ENCODE measurements around the gene DOCK3. TPM values are rescaled to one million over a fixed set of nuclear protein-coding genes. Genes with fewer than 3 reads are reported as not detected.
"Not testable (repeated sequence)": the region's sequence is repeated elsewhere in the genome, so short reads cannot be mapped to it uniquely, and the experiment has no call there.

DOCK3 gene
- total RNA-seq, 2 experiments from 2014 or later: 0.93 to 1.1 TPM

DNA sequence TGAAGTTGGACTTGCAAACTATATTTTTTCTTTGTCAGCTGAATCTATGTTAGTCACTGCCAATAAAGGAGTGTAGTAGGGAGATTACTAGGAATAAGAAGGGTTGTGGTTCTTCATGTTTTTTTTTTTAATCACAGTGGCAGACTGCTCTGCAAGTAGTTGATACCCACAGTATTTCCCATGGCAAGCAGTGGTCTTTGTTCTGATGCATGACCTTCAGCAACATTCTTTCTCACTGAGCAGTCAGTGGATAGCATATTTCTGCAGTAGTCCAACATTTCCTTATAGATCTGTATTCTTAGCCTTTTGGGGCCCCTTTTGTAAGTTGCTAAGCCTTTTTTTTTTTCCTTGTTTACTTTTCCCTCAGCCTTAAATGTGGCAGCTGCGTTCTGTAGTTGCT is 151.1 kb downstream of the DOCK3 start:
- H3K36me3 Mint-ChIP-seq (ENCODE audit: low read depth): no peaks in the 10 kb centered on the region
- H3K4me1 Mint-ChIP-seq (ENCODE audit: low read depth): no peaks in the 10 kb centered on the region
- Histone ChIP-seq H3K27ac (ENCODE audit: low read depth in 1 of 2, low read length in 2 of 2) (no peak overlapping the region), H3K4me1 (ENCODE audit: insufficient read depth, low read length) (no peaks in the 10 kb centered on the region), H3K9me3 (ENCODE audit: control insufficient read depth in 1 of 2, insufficient read depth in 1 of 2, low read length in 2 of 2) (peaks cover 0 to 4% of the 10 kb centered on the region in 2 experiments), H3K27me3 (ENCODE audit: control insufficient read depth in 1 of 2, insufficient read depth in 2 of 2, low read length in 2 of 2) (no peaks in the 10 kb centered on the region), H3K4me3 (ENCODE audit: low read length) (no peak overlapping the region), H3K36me3 (ENCODE audit: insufficient read depth, low read length) (no peaks in the 10 kb centered on the region)
- H3K27me3 Mint-ChIP-seq: peaks cover 6% of the 10 kb centered on the region
- CTCF ChIA-PET: no interaction called here
- H3K27ac Mint-ChIP-seq: no peak overlapping the region
- intact Hi-C loops (cut with DNase I, micrococcal nuclease): no loop called here
- DNase-seq (no peak), ATAC-seq (ENCODE audit: poor library complexity) (no peak)
- no peak overlapping the region for H3K4me3 Mint-ChIP-seq
- POLR2A ChIA-PET: no interaction called here
- TF ChIP-seq, protein P1, sequence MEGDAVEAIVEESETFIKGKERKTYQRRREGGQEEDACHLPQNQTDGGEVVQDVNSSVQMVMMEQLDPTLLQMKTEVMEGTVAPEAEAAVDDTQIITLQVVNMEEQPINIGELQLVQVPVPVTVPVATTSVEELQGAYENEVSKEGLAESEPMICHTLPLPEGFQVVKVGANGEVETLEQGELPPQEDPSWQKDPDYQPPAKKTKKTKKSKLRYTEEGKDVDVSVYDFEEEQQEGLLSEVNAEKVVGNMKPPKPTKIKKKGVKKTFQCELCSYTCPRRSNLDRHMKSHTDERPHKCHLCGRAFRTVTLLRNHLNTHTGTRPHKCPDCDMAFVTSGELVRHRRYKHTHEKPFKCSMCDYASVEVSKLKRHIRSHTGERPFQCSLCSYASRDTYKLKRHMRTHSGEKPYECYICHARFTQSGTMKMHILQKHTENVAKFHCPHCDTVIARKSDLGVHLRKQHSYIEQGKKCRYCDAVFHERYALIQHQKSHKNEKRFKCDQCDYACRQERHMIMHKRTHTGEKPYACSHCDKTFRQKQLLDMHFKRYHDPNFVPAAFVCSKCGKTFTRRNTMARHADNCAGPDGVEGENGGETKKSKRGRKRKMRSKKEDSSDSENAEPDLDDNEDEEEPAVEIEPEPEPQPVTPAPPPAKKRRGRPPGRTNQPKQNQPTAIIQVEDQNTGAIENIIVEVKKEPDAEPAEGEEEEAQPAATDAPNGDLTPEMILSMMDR (IDR thresholded peaks at IDR 0.05): no peak
- H3K9me3 Mint-ChIP-seq: peaks cover 2% of the 10 kb centered on the region

DNA sequence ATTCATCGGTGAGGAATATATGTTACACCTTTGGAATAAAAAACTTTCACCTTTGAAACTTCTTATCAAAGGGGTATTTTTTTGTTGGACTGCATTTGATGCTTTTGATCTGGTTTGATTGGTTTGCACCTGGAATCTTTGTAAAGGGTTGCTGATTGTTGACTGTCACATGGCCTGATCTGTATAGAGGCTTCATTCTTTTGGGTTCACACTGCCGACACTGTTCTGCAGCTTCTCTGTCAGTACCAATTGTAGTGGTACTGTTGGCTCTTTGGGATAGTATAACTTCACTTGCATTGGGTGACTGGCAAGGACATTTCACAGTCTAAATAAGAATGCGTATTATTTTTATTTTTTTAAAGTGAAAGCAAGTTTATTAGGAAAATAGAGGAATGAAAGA is 155.7 kb downstream of the DOCK3 start:
- CTCF ChIA-PET: no interaction called here
- intact Hi-C loops (cut with DNase I, micrococcal nuclease): no loop called here

DNA sequence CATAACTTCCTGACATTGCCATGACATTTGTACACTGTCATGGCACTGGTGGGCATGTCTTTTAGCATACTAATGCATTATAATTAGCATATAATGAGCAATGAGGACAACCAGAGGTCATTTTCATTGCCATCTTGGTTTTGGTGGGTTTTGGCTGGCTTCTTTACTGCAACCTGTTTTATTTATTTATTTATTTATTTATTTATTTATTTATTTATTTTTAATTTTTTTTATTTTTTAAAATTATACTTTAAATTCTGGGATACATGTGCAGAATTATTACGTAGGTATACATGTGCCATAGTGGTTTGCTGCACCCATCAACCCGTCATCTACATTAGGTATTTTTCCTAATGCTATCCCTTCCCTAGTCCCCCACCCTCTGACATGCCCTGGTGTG is 156.3 kb downstream of the DOCK3 start:
- H3K4me1 Mint-ChIP-seq (ENCODE audit: low read depth); H3K4me1 ChIP-seq (ENCODE audit: insufficient read depth, low read length); H3K4me3 ChIP-seq (ENCODE audit: low read length); intact Hi-C loops (cut with DNase I, micrococcal nuclease); H3K4me3 Mint-ChIP-seq; H3K27ac Mint-ChIP-seq; H3K36me3 Mint-ChIP-seq (ENCODE audit: low read depth); POLR2A ChIA-PET; ATAC-seq (ENCODE audit: poor library complexity); H3K9me3 ChIP-seq (ENCODE audit: control insufficient read depth in 1 of 2, insufficient read depth in 1 of 2, low read length in 2 of 2); CTCF ChIA-PET; DNase-seq; H3K36me3 ChIP-seq (ENCODE audit: insufficient read depth, low read length); H3K27ac ChIP-seq (ENCODE audit: low read depth in 1 of 2, low read length in 2 of 2); H3K9me3 Mint-ChIP-seq; H3K27me3 ChIP-seq (ENCODE audit: control insufficient read depth in 1 of 2, insufficient read depth in 2 of 2, low read length in 2 of 2): not testable (repeated sequence)
- H3K27me3 Mint-ChIP-seq: peaks cover 25% of the 10 kb centered on the region

More for the DNA sequence above, 155.7 kb downstream of the DOCK3 start:
- DNase-seq (no peak), ATAC-seq (ENCODE audit: poor library complexity) (no peak)
- no peaks in the 10 kb centered on the region for H3K36me3 Mint-ChIP-seq (ENCODE audit: low read depth)
- no peak overlapping the region for H3K27ac ChIP-seq (ENCODE audit: low read depth in 1 of 2, low read length in 2 of 2)
- POLR2A ChIA-PET: no interaction called here
- no peaks in the 10 kb centered on the region for H3K4me1 ChIP-seq (ENCODE audit: insufficient read depth, low read length)
- no peaks in the 10 kb centered on the region for H3K27me3 ChIP-seq (ENCODE audit: control insufficient read depth in 1 of 2, insufficient read depth in 2 of 2, low read length in 2 of 2)
- H3K9me3 ChIP-seq (ENCODE audit: control insufficient read depth in 1 of 2, insufficient read depth in 1 of 2, low read length in 2 of 2): no peaks in the 10 kb centered on the region
- no peak overlapping the region for H3K4me3 Mint-ChIP-seq
- peaks cover 25% of the 10 kb centered on the region for H3K27me3 Mint-ChIP-seq
- peaks cover 5% of the 10 kb centered on the region for H3K9me3 Mint-ChIP-seq
- H3K27ac Mint-ChIP-seq: no peak overlapping the region
- no peaks in the 10 kb centered on the region for H3K4me1 Mint-ChIP-seq (ENCODE audit: low read depth)
- TF ChIP-seq, protein P1 (IDR thresholded peaks at IDR 0.05): no peak
- H3K36me3 ChIP-seq (ENCODE audit: insufficient read depth, low read length): no peaks in the 10 kb centered on the region
- H3K4me3 ChIP-seq (ENCODE audit: low read length): no peak overlapping the region

DNA sequence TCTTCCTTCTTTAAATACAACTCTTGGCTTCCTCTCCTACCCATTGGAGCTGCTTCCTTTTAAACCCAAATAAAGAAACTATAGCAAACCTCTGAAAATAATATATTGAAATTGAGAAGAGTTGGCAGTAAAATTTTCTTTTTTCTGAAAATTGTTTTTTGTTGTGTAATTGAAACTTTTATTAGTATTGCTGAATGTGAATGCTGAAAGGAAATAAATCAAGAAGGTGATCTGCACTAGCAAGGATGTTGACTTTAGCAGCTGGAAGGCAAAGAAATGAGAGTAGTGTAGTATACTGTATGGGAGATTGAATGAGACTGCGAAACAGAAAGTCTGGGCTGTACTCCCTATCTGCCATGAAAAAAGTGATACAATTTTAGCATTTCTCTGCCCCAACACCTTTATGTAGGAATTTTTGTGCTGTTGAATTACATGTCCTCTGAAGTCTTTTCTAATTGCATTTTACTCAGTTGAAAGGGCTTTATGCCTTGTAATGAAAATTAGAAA is 166.3 kb downstream of the DOCK3 start:
- ChIA-PET POLR2A (no interaction called here), CTCF (no interaction called here)
- Mint-ChIP-seq H3K27ac (no peak overlapping the region), H3K4me3 (no peak overlapping the region), H3K27me3 (peaks cover 19% of the 10 kb centered on the region), H3K4me1 (ENCODE audit: low read depth) (no peaks in the 10 kb centered on the region), H3K36me3 (ENCODE audit: low read depth) (no peaks in the 10 kb centered on the region), H3K9me3 (no peaks in the 10 kb centered on the region)
- intact Hi-C loops (cut with DNase I, micrococcal nuclease): no loop called here
- TF ChIP-seq, protein P1 (IDR thresholded peaks at IDR 0.05): no peak
- no peak for ATAC-seq (ENCODE audit: poor library complexity)
- no peak overlapping the region for H3K4me3 ChIP-seq (ENCODE audit: low read length)
- H3K4me1 ChIP-seq (ENCODE audit: insufficient read depth, low read length): no peaks in the 10 kb centered on the region
- no peaks in the 10 kb centered on the region for H3K27me3 ChIP-seq (ENCODE audit: control insufficient read depth in 1 of 2, insufficient read depth in 2 of 2, low read length in 2 of 2)
- no peak for DNase-seq
- H3K36me3 ChIP-seq (ENCODE audit: insufficient read depth, low read length): no peaks in the 10 kb centered on the region
- H3K27ac ChIP-seq (ENCODE audit: low read depth in 1 of 2, low read length in 2 of 2): no peak overlapping the region
- H3K9me3 ChIP-seq (ENCODE audit: control insufficient read depth in 1 of 2, insufficient read depth in 1 of 2, low read length in 2 of 2): no peaks in the 10 kb centered on the region
